PC-9 (cell line): ENCODE results near the gene HSD17B2. TPM values are rescaled to one million over a fixed set of nuclear protein-coding genes. Genes with fewer than 3 reads are reported as not detected.

Experiments used
- BruUV-seq: library from RNA; stranded (reverse); fragments of 400-500 nt; replicated peaks from 2 replicates; lab custom pipeline; 2021; lab: Mats Ljungman, UMichigan
- CTCF ChIA-PET: fragments of 300-600 bp; sonication (Branson Sonifier 250); formaldehyde crosslinking; loops from one replicate; lab custom pipeline; 2022; ENCODE audit warnings: antibody characterized with exemption; lab: Charles Lee
- POLR2A ChIA-PET: fragments of 300-600 bp; sonication (Branson Sonifier 250); formaldehyde crosslinking; loops from one replicate; lab custom pipeline; 2022; ENCODE audit warnings: antibody characterized with exemption; ENCODE audit not compliant: unreplicated experiment; lab: Charles Lee
- DNase-seq, 2 experiments: peaks; one replicate each; pipeline versions ENCODE4 v3.0.0 to v3.0.0-alpha.2; 2015 to 2022; ENCODE audit warnings: mixed read lengths in 1 of 2
- H2AFZ ChIP-seq: fragments of 200-600 bp; sonication (generic); 2 replicates; pipeline ENCODE4 v1.8.1; 2017; ENCODE audit warnings: antibody characterized with exemption
- H3F3A ChIP-seq: fragments of 200-600 bp; sonication (generic); 2 replicates; pipeline ENCODE4 v1.8.1; 2017; ENCODE audit warnings: antibody characterized with exemption, mild to moderate bottlenecking, low read depth; ENCODE audit not compliant: insufficient read depth
- H3K27ac ChIP-seq: fragments of 200-600 bp; sonication (generic); 2 replicates; pipeline ENCODE4 v1.6.1; 2016; ENCODE audit warnings: mixed run types
- H3K27me3 ChIP-seq: fragments of 200-600 bp; sonication (generic); 2 replicates; pipeline ENCODE4 v1.6.1; 2016; ENCODE audit warnings: low read depth, mixed run types; ENCODE audit not compliant: insufficient read depth
- H3K36me3 ChIP-seq: fragments of 200-600 bp; sonication (generic); 2 replicates; pipeline ENCODE4 v1.6.1; 2016; ENCODE audit warnings: low read depth, mixed run types
- H3K4me1 ChIP-seq: fragments of 200-600 bp; sonication (generic); replicated peaks from 2 replicates; pipeline ENCODE4 v1.6.1; 2016; ENCODE audit warnings: mixed run types; ENCODE audit not compliant: insufficient read depth
- H3K4me2 ChIP-seq: fragments of 200-600 bp; sonication (generic); 2 replicates; pipeline ENCODE4 v1.6.1; 2017; ENCODE audit warnings: mixed run types
- H3K4me3 ChIP-seq: fragments of 200-600 bp; sonication (generic); 2 replicates; pipeline ENCODE4 v1.6.1; 2016; ENCODE audit warnings: mixed run types
- H3K79me2 ChIP-seq: fragments of 200-600 bp; sonication (generic); 2 replicates; pipeline ENCODE4 v1.6.1; 2017; ENCODE audit warnings: low read depth, mixed run types
- H3K9me2 ChIP-seq: fragments of 200-600 bp; sonication (generic); 2 replicates; pipeline ENCODE4 v1.8.1; 2017; ENCODE audit warnings: mild to moderate bottlenecking; ENCODE audit not compliant: insufficient read depth
- H3K9me3 ChIP-seq: fragments of 200-600 bp; sonication (generic); 2 replicates; pipeline ENCODE4 v1.8.1; 2016; ENCODE audit warnings: low read depth; ENCODE audit not compliant: insufficient read depth
- H4K20me1 ChIP-seq: fragments of 200-600 bp; sonication (generic); 2 replicates; pipeline ENCODE4 v1.8.1; 2017; ENCODE audit not compliant: insufficient read depth
- CTCF ChIP-seq: fragments of 200-600 bp; sonication (generic); conservative IDR thresholded peaks from 2 replicates; pipeline ENCODE4 v1.6.1; 2017; ENCODE audit warnings: mixed run types, antibody characterized with exemption, mild to moderate bottlenecking, moderate library complexity
- EZH2 ChIP-seq: fragments of 200-600 bp; sonication (generic); IDR thresholded peaks from 2 replicates; pipeline ENCODE4 v1.8.0; 2017; ENCODE audit warnings: antibody characterized with exemption, low read depth
- intact Hi-C: fragments of 100-400 bp; cut with micrococcal nuclease; formaldehyde crosslinking; loops from one replicate; pipeline ENCODE4 v1.10.0; 2022; ENCODE audit not compliant: unreplicated experiment
- total RNA-seq: library from RNA; stranded (reverse); gene quantifications from 2 replicates; pipeline ENCODE4 v1.2.3, GENCODE V29; 2021

HSD17B2 gene
- total RNA-seq, 1 experiment from 2014 or later: not detected

- Histone ChIP-seq H3K4me1 (no peaks in the 10 kb centered on the region), H2AFZ (no peak overlapping the region), H3K4me2 (no peak overlapping the region), H3K9me2 (no peaks in the 10 kb centered on the region; the same call in 1 of the 2 replicates), H3K27me3 (peaks cover 62% of the 10 kb centered on the region), H3F3A (no peaks in the 10 kb centered on the region), H4K20me1 (no peaks in the 10 kb centered on the region), H3K79me2 (no peaks in the 10 kb centered on the region), H3K36me3 (no peaks in the 10 kb centered on the region), H3K9me3 (no peaks in the 10 kb centered on the region), H3K4me3 (no peak overlapping the region), H3K27ac (no peak overlapping the region)
- ChIA-PET CTCF (no interaction called here), POLR2A (no interaction called here)
- intact Hi-C loops: loop anchor here (5.0 kb wide), 1 partner anchor 52 kb away; no protein-coding TSS in a partner anchor
- DNase-seq: no peak
- BruUV-seq: no TSS peak
- TF ChIP-seq CTCF (no peak), EZH2 (no peak)
Measured at GRCh38 chr16:82059983-82060421, 24.9 kb downstream of the HSD17B2 start.

- Histone ChIP-seq H3K4me2 (no peak overlapping the region), H4K20me1 (no peaks in the 10 kb centered on the region), H3F3A (no peaks in the 10 kb centered on the region), H3K79me2 (no peaks in the 10 kb centered on the region), H3K4me1 (no peaks in the 10 kb centered on the region), H3K27ac (no peak overlapping the region), H2AFZ (no peak overlapping the region), H3K36me3 (no peaks in the 10 kb centered on the region), H3K4me3 (no peak overlapping the region), H3K9me3 (no peaks in the 10 kb centered on the region), H3K27me3 (peaks cover 44% of the 10 kb centered on the region), H3K9me2 (no peaks in the 10 kb centered on the region; the same call in 1 of the 2 replicates)
- ChIA-PET POLR2A (interaction anchor here (0.7 kb wide), 1 partner anchor 168 kb away, joined by 4 read pairs; no protein-coding TSS in a partner anchor), CTCF (interaction anchor here (0.9 kb wide), 1 partner anchor 169 kb away, joined by 11 read pairs; no protein-coding TSS in a partner anchor)
- no TSS peak for BruUV-seq
- no peak for DNase-seq
- intact Hi-C loops: loop anchor here (1.0 to 5.0 kb wide), 3 partner anchors 50 to 172 kb away; no protein-coding TSS in a partner anchor
- TF ChIP-seq CTCF (peak; percentile 72), EZH2 (no peak)
Measured at GRCh38 chr16:82061861-82062525, 26.9 kb downstream of the HSD17B2 start.

GRCh38 chr16:82062645-82063058 lies 27.6 kb downstream of the HSD17B2 start:
- intact Hi-C loops: loop anchor here (1.0 to 5.0 kb wide), 3 partner anchors 50 to 172 kb away; no protein-coding TSS in a partner anchor
- H3K27ac ChIP-seq: no peak overlapping the region

More at GRCh38 chr16:82062645-82063058, 27.6 kb downstream of the HSD17B2 start:
- no peak for DNase-seq
- Histone ChIP-seq H3K4me3 (no peak overlapping the region), H3K4me2 (no peak overlapping the region), H3K79me2 (no peaks in the 10 kb centered on the region), H3K4me1 (no peaks in the 10 kb centered on the region), H3K9me2 (no peaks in the 10 kb centered on the region; the same call in 1 of the 2 replicates), H3K36me3 (no peaks in the 10 kb centered on the region), H2AFZ (no peak overlapping the region), H3K9me3 (no peaks in the 10 kb centered on the region), H3F3A (no peaks in the 10 kb centered on the region), H3K27me3 (peaks cover 44% of the 10 kb centered on the region), H4K20me1 (no peaks in the 10 kb centered on the region)
- ChIA-PET CTCF (no interaction called here), POLR2A (no interaction called here)
- TF ChIP-seq CTCF (no peak), EZH2 (no peak)
- BruUV-seq: no TSS peak
